H1 (cell line): Measurements from ENCODE around the gene RAB31. TPM values are rescaled to one million over a fixed set of nuclear protein-coding genes. Genes with fewer than 3 reads are reported as not detected.

Experiments
- CTCF ChIA-PET: fragments of 300-600 bp; sonication (Branson Sonifier 250); formaldehyde crosslinking; loops from one replicate; lab custom pipeline; 2021; ENCODE audit not compliant: partially characterized antibody; lab: Charles Lee
- POLR2A ChIA-PET: fragments of 300-600 bp; sonication (Branson Sonifier 250); formaldehyde crosslinking; loops from one replicate; lab custom pipeline; 2021; ENCODE audit warnings: inconsistent platforms; ENCODE audit not compliant: partially characterized antibody; lab: Charles Lee
- DNase-seq, 2 experiments: peaks; one replicate each; pipeline versions ENCODE4 v3.0.0 to v3.0.0-alpha.2; 2010 to 2022; ENCODE audit warnings: low spot score in 2 of 2, low read depth in 1 of 2, mixed read lengths in 1 of 2
- FAIRE-seq: peaks from 2 replicates; lab custom pipeline; 2011; peaks lifted over from hg19 to GRCh38; lab: Jason Lieb, UNC
- H2AFZ ChIP-seq: 2 replicates; pipeline ENCODE4 v1.8.1; 2012; ENCODE audit warnings: low read length, inconsistent platforms
- H2AK5ac ChIP-seq: 2 replicates; pipeline ENCODE4 v1.6.1; 2013; ENCODE audit warnings: low read depth, low read length
- H2BK120ac ChIP-seq: replicated peaks from 2 replicates; pipeline ENCODE3; 2013; ENCODE audit warnings: low read depth, low read length, inconsistent platforms
- H2BK12ac ChIP-seq: 2 replicates; pipeline ENCODE4 v1.6.1; 2013; ENCODE audit warnings: low read depth, low read length
- H2BK15ac ChIP-seq: 2 replicates; pipeline ENCODE4 v1.6.1; 2013; ENCODE audit warnings: low read length
- H2BK20ac ChIP-seq: 2 replicates; pipeline ENCODE4 v1.6.1; 2013; ENCODE audit warnings: low read length
- H2BK5ac ChIP-seq: 2 replicates; pipeline ENCODE4 v1.6.1; 2013; ENCODE audit warnings: low read depth, low read length
- H3K14ac ChIP-seq: 2 replicates; pipeline ENCODE4 v1.6.1; 2013; ENCODE audit warnings: inconsistent platforms; ENCODE audit not compliant: insufficient read length
- H3K18ac ChIP-seq: 2 replicates; pipeline ENCODE4 v1.6.1; 2013; ENCODE audit warnings: low read length; ENCODE audit errors: extremely low read depth
- H3K23ac ChIP-seq: 2 replicates; pipeline ENCODE4 v1.6.1; 2013; ENCODE audit warnings: inconsistent platforms; ENCODE audit not compliant: insufficient read length
- H3K23me2 ChIP-seq: 2 replicates; pipeline ENCODE4 v1.6.1; 2013; ENCODE audit warnings: low read depth, low read length
- H3K27ac ChIP-seq: 2 replicates; pipeline ENCODE4 v1.6.1; 2011; ENCODE audit warnings: low read depth, low read length, inconsistent platforms
- H3K27me3 ChIP-seq, 4 experiments: replicated peaks in 1 of 4; 1 replicate in 1 of 4; 2 replicates in 3 of 4; pipeline versions ENCODE4 v1.6.1 to v1.8.1; 2011 to 2013; ENCODE audit warnings: low read length in 3 of 4, mild to moderate bottlenecking in 3 of 4, inconsistent platforms in 2 of 4, mixed read lengths in 2 of 4, moderate library complexity in 1 of 4; ENCODE audit not compliant: control insufficient read depth in 3 of 4, insufficient read depth in 3 of 4; ENCODE audit errors: extremely low read depth in 1 of 4
- H3K36me3 ChIP-seq, 4 experiments: 2 replicates each; pipeline versions ENCODE4 v1.6.1 to v1.8.1; 2011 to 2013; ENCODE audit warnings: mild to moderate bottlenecking in 4 of 4, low read length in 3 of 4, moderate library complexity in 2 of 4, control low read depth in 1 of 4, inconsistent platforms in 1 of 4; ENCODE audit not compliant: insufficient read depth in 4 of 4, control insufficient read depth in 2 of 4
- H3K4ac ChIP-seq: replicated peaks from 2 replicates; pipeline ENCODE3; 2013; ENCODE audit warnings: low read length, low read depth, mixed read lengths, inconsistent platforms; ENCODE audit not compliant: insufficient read length
- H3K4me1 ChIP-seq, 4 experiments: replicated peaks in 1 of 4; 1 replicate in 1 of 4; 2 replicates in 3 of 4; pipeline versions ENCODE4 v1.6.1 to v1.8.1; 2011 to 2013; ENCODE audit warnings: low read length in 3 of 4, inconsistent platforms in 2 of 4, mixed read lengths in 1 of 4; ENCODE audit not compliant: insufficient read depth in 4 of 4, control insufficient read depth in 3 of 4
- H3K4me2 ChIP-seq, 2 experiments: 2 replicates each; pipeline versions ENCODE4 v1.6.1 to v1.8.1; 2011 to 2013; ENCODE audit warnings: low read depth in 2 of 2, low read length in 2 of 2, control low read depth in 1 of 2, inconsistent platforms in 1 of 2, mild to moderate bottlenecking in 1 of 2; ENCODE audit not compliant: insufficient read depth in 1 of 2
- H3K4me3 ChIP-seq, 4 experiments: fragments of 200-600, 300-600 bp in 1 of 4; sonication (generic), shearing (Covaris generic), sonication (Bioruptor Twin) in 1 of 4; 2 replicates each; pipeline versions ENCODE4 v1.5.1 to v1.8.1; 2011 to 2016; ENCODE audit warnings: low read length in 4 of 4, low read depth in 3 of 4, control low read depth in 2 of 4, inconsistent platforms in 2 of 4, mild to moderate bottlenecking in 2 of 4, mixed read lengths in 1 of 4, moderate library complexity in 1 of 4; ENCODE audit not compliant: insufficient read depth in 2 of 4; ENCODE audit errors: extremely low read depth in 1 of 4
- H3K56ac ChIP-seq: replicated peaks from 2 replicates; pipeline ENCODE3; 2013; ENCODE audit warnings: low read depth, mild to moderate bottlenecking, mixed read lengths, low read length, inconsistent platforms; ENCODE audit not compliant: insufficient read length
- H3K79me1 ChIP-seq: 2 replicates; pipeline ENCODE4 v1.6.1; 2013; ENCODE audit warnings: low read depth, low read length, control low read depth
- H3K79me2 ChIP-seq, 2 experiments: 2 replicates each; pipeline versions ENCODE4 v1.6.1 to v1.8.1; 2012 to 2013; ENCODE audit warnings: low read length in 2 of 2, mild to moderate bottlenecking in 2 of 2, inconsistent platforms in 1 of 2; ENCODE audit not compliant: insufficient read depth in 2 of 2, control insufficient read depth in 1 of 2
- H3K9ac ChIP-seq, 4 experiments: replicated peaks in 1 of 4; 1 replicate in 1 of 4; 2 replicates in 3 of 4; pipeline versions ENCODE4 v1.6.1 to v1.8.1; 2011 to 2013; ENCODE audit warnings: low read depth in 3 of 4, low read length in 3 of 4, control low read depth in 2 of 4, mild to moderate bottlenecking in 2 of 4, moderate library complexity in 2 of 4, inconsistent platforms in 1 of 4; ENCODE audit errors: extremely low read depth in 1 of 4
- H3K9me3 ChIP-seq, 2 experiments: 2 replicates each; pipeline versions ENCODE4 v1.6.1 to v1.8.1; 2012 to 2013; ENCODE audit warnings: mild to moderate bottlenecking in 2 of 2, moderate library complexity in 2 of 2, control low read depth in 1 of 2, inconsistent platforms in 1 of 2, low read depth in 1 of 2, low read length in 1 of 2, mixed read lengths in 1 of 2; ENCODE audit not compliant: insufficient read depth in 2 of 2
- H4K20me1 ChIP-seq, 2 experiments: replicated peaks in 1 of 2; 2 replicates each; pipeline versions ENCODE3 to v1.8.1; 2011 to 2013; ENCODE audit warnings: inconsistent platforms in 2 of 2, low read length in 2 of 2, mild to moderate bottlenecking in 1 of 2; ENCODE audit not compliant: insufficient read depth in 2 of 2, control insufficient read depth in 1 of 2
- H4K5ac ChIP-seq: 2 replicates; pipeline ENCODE4 v1.6.1; 2013; ENCODE audit warnings: low read length, low read depth, mixed read lengths, inconsistent platforms; ENCODE audit not compliant: insufficient read length
- H4K8ac ChIP-seq: 2 replicates; pipeline ENCODE4 v1.8.0; 2013; ENCODE audit warnings: mild to moderate bottlenecking, moderate library complexity, low read length, inconsistent platforms; ENCODE audit not compliant: insufficient read depth; ENCODE audit errors: extremely low read depth
- H4K91ac ChIP-seq: replicated peaks from 2 replicates; pipeline ENCODE3; 2013; ENCODE audit warnings: low read length, mixed read lengths, inconsistent platforms; ENCODE audit not compliant: insufficient read length
- BRCA1 ChIP-seq: IDR thresholded peaks from 2 replicates; pipeline ENCODE4 v1.6.1; 2012; ENCODE audit warnings: low read depth, low read length, improper control_type of control experiment
- CBX5 ChIP-seq: fragments of 300-800, 300-1000 bp; sonication (generic); IDR thresholded peaks from 2 replicates; pipeline ENCODE4 v1.7.1; 2016; ENCODE audit warnings: antibody characterized with exemption, low read length, low read depth
- CBX8 ChIP-seq: fragments of 300-800, 300-1000 bp; sonication (generic); IDR thresholded peaks from 2 replicates; pipeline ENCODE4 v1.7.1; 2016; ENCODE audit warnings: low read depth, low read length, borderline replicate concordance
- CHD1 ChIP-seq: IDR thresholded peaks from 2 replicates; pipeline ENCODE4 v1.6.1; 2012; ENCODE audit warnings: low read depth, low read length, improper control_type of control experiment
- EP300 ChIP-seq, 2 experiments: IDR thresholded peaks; 1 replicate in 1 of 2; 2 replicates in 1 of 2; pipeline ENCODE4 v1.6.1; 2011 to 2012; ENCODE audit warnings: low read depth in 2 of 2, low read length in 2 of 2, mild to moderate bottlenecking in 2 of 2, borderline replicate concordance in 1 of 2, inconsistent platforms in 1 of 2, moderate library complexity in 1 of 2
- KDM4A ChIP-seq: IDR thresholded peaks from one replicate; pipeline ENCODE4 v1.7.1; 2012; ENCODE audit warnings: low read depth, mild to moderate bottlenecking, moderate library complexity, low read length, inconsistent platforms; ENCODE audit not compliant: severe bottlenecking
- NRF1 ChIP-seq: IDR thresholded peaks from 2 replicates; pipeline ENCODE4 v1.6.1; 2011; ENCODE audit warnings: mild to moderate bottlenecking, low read depth, low read length, improper control_type of control experiment
- PHF8 ChIP-seq: fragments of 200-600 bp; sonication (generic); conservative IDR thresholded peaks from 2 replicates; pipeline ENCODE4 v1.7.1; 2012; ENCODE audit warnings: low read depth, mild to moderate bottlenecking, inconsistent platforms, low read length, moderate library complexity
- RBBP5 ChIP-seq: IDR thresholded peaks from 2 replicates; pipeline ENCODE4 v1.7.1; 2012; ENCODE audit warnings: low read depth, mild to moderate bottlenecking, inconsistent platforms, low read length, moderate library complexity, borderline replicate concordance
- SIN3A ChIP-seq, 2 experiments: IDR thresholded peaks in 1 of 2; conservative IDR thresholded peaks in 1 of 2; 2 replicates each; pipeline ENCODE4 v1.6.1; 2011 to 2012; ENCODE audit warnings: low read length in 2 of 2, improper control_type of control experiment in 1 of 2, low read depth in 1 of 2, mild to moderate bottlenecking in 1 of 2
- SIX5 ChIP-seq: IDR thresholded peaks from 2 replicates; pipeline ENCODE4 v1.6.1; 2011; ENCODE audit warnings: mild to moderate bottlenecking, low read depth, low read length
- SP2 ChIP-seq: IDR thresholded peaks from 2 replicates; pipeline ENCODE4 v1.6.1; 2012; ENCODE audit warnings: mild to moderate bottlenecking, low read length, inconsistent platforms
- TAF7 ChIP-seq: optimal IDR thresholded peaks from 2 replicates; pipeline ENCODE3; 2011; ENCODE audit warnings: low read depth, mild to moderate bottlenecking, inconsistent platforms, low read length, moderate library complexity, borderline replicate concordance
- WGBS, 2 experiments: shearing (Covaris generic) in 1 of 2; methylation state at CpG; one replicate each; pipeline versions ENCODE4 v1.1.6 to v1.1.7; 2013 to 2015; ENCODE audit warnings: low lambda C conversion rate in 2 of 2, mixed read lengths in 2 of 2, inconsistent platforms in 1 of 2, low coverage in 1 of 2, missing lambda C conversion rate in 1 of 2; ENCODE audit not compliant: insufficient replicate concordance in 2 of 2, insufficient coverage in 1 of 2, insufficient read length in 1 of 2; ENCODE audit errors: extremely low coverage in 1 of 2, missing lambda C conversion rate in 1 of 2; 5-methylcytosine and 5-hydroxymethylcytosine counted together
- polyA plus RNA-seq, 7 experiments: library from polyadenylated mRNA; depleted of rRNA in 3 of 7; stranded (reverse) in 5 of 7; unstranded in 2 of 7; fragments of >200 nt in 5 of 7; fragments of 200-250 nt in 2 of 7; gene quantifications; 1 replicate in 5 of 7; 2 replicates in 1 of 7; 4 replicates in 1 of 7; pipeline versions ENCODE4 v1.2.1 to v1.2.3, GENCODE V29; 2011 to 2013; ENCODE audit warnings: missing spikeins in 2 of 7, mixed read lengths in 2 of 7
- total RNA-seq: library from RNA; stranded (reverse); fragmentation: NEBNext Ultra II Directional; extraction: Animal tissue kit (Norgen Biotek cat#: 25700); gene quantifications from 2 replicates; pipeline ENCODE4 v1.2.1, GENCODE V29; 2021

The RAB31 gene
- total and polyA plus RNA-seq, 2 of the 8 experiments (the other 6 are each of a cell fraction or from before 2014, with no cell fraction given), result 15.2 to 40.9 TPM

GRCh38 chr18:9710037-9710436 is 1.9 kb downstream of the RAB31 start:
- Histone ChIP-seq H3K56ac (no peak overlapping the region), H3K9ac (no peak overlapping the region), H3K9me3 (no peaks in the 10 kb centered on the region), H3K4me1 (peaks cover 4 to 13% (median 8%) of the 10 kb centered on the region in 4 experiments; a peak in 6 of 7 replicates), H3K36me3 (no peaks in the 10 kb centered on the region), H3K23ac (no peak overlapping the region), H4K91ac (no peak overlapping the region), H3K4me3 (peak overlapping the region in 1 of 4 experiments; percentile 87; a peak in 1 of 8 replicates), H3K23me2 (peaks cover 17% of the 10 kb centered on the region; the same call in 1 of the 2 replicates), H2AFZ (no peak overlapping the region), H2BK120ac (no peak overlapping the region), H2AK5ac (no peak overlapping the region), H3K4ac (no peak overlapping the region), H3K27ac (no peak overlapping the region), H3K27me3 (peaks cover 0 to 37% (median 31%) of the 10 kb centered on the region in 4 experiments; a peak in 5 of 7 replicates), H4K8ac (no peak overlapping the region), H4K20me1 (peaks cover 2 to 3% of the 10 kb centered on the region in 2 experiments), H3K18ac (no peak overlapping the region), H3K14ac (no peak overlapping the region), H2BK12ac (no peak overlapping the region), H2BK5ac (no peak overlapping the region), H3K79me1 (peaks cover 5% of the 10 kb centered on the region), H2BK20ac (no peak overlapping the region), H3K4me2 (peak overlapping the region; percentile 85 to 97; a peak in 2 of 4 replicates), H3K79me2 (peaks cover 3 to 7% of the 10 kb centered on the region in 2 experiments; a peak in 2 of 4 replicates), H2BK15ac (0 out of 2 replicates have a peak overlapping the region, but pooled peaks have one; percentile 5), H4K5ac (no peak overlapping the region)
- WGBS, 2 experiments, result 90% methylated on average over 4 of the region's 4 CpGs; no CpG with 5 or more reads in 1 of the 2 experiments
- no peak for TF ChIP-seq CBX5
- TF ChIP-seq EP300 (IDR thresholded peaks at IDR 0.05; ENCODE audit: borderline replicate concordance in 1 of 2, low read depth in 2 of 2, low read length in 2 of 2), result no peak
- TF ChIP-seq SIX5, result no peak
- no peak for TF ChIP-seq TAF7
- TF ChIP-seq BRCA1, result no peak
- TF ChIP-seq SP2, result no peak
- no peak for TF ChIP-seq SIN3A (conservative IDR thresholded peaks at IDR 0.05 in 1 of 2, IDR thresholded peaks at IDR 0.05 in 1 of 2; ENCODE audit: low read depth in 1 of 2, low read length in 2 of 2)
- no peak for TF ChIP-seq CHD1
- no peak for TF ChIP-seq RBBP5
- TF ChIP-seq KDM4A, result no peak
- no peak for TF ChIP-seq NRF1
- TF ChIP-seq PHF8, result no peak
- no peak for TF ChIP-seq CBX8
- DNase-seq (no peak), FAIRE-seq (no peak)
- POLR2A ChIA-PET, result no interaction called here
- CTCF ChIA-PET, result interaction anchor here (0.7 kb wide), 1 partner anchor 136 kb away, joined by 3 read pairs; no protein-coding TSS in a partner anchor
